NCI-H2196 treated with DMSO at 0.1 percent for 48 hours (cell line): ENCODE data around the gene INTS11.

ENCODE experiments used
- DNase-seq: peaks from one replicate; lab custom pipeline; 2025; ENCODE audit not compliant: unreplicated experiment; lab: John Stamatoyannopoulos, UW

The INTS11 gene

GRCh38 chr1:1345384-1345783 lies 20.9 kb upstream of the INTS11 start:
- DNase-seq, result no peak

GRCh38 chr1:1344655-1345361 lies 20.3 kb upstream of the INTS11 start:
- no peak for DNase-seq

DNA sequence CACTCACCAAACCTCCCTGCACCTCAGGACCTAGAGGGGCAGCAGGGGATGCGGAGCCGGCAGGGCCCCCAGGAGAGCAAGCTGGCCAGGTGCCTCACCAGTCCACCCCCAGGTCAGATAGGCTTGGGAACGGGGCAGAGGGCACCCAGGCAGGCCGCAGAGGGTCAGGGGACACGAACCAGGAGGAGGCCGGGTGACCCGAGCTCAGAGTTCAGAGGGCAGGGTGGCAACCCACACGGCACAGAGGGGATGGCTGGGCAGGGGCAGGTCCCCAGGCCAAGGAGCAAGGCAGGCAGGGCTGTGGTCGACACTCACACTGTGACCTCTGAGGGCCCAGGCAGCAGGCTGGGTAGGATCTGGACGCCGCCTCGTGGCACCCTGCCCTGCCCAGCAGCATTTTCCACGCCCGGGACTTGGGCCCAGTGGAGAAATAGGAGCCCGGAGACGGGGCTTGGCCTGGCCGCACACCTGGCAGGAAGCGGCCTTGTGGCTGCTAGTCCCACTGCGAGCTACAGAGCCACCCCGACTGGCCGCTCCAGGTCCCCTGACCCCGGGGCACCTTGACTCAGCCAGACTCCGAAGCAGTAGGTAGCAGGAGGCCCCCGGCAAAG lies 19.5 kb upstream of the INTS11 start:
- no peak for DNase-seq

- DNase-seq, result no peak
Observed at GRCh38 chr1:1342584-1343115, 18.2 kb upstream of the INTS11 start.

DNA sequence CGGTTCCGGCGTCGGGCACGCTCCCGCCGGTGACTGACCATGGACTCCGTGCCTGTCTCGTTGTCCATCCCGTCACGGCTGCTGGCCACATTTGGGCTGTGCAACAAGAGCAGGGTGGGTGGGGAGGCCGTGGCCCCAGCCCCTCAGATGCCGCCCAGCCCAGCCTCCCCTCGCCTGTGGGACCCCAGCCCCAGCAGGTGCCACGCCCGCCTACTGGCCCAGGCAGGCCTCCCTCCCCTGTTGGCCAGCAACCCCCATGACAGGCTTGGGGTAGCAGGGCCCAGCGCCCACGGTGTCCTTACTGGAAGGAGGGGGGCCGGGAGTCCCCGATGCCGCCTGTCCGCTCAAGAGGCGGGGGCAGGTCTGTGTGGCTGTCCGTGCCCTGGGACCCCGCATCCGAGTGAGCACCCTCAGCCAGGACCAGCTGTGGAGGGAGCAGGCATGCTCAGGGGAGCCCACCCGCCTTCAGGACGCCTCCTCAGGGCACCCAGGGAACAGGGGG lies 17.7 kb upstream of the INTS11 start:
- DNase-seq, result no peak

DNA sequence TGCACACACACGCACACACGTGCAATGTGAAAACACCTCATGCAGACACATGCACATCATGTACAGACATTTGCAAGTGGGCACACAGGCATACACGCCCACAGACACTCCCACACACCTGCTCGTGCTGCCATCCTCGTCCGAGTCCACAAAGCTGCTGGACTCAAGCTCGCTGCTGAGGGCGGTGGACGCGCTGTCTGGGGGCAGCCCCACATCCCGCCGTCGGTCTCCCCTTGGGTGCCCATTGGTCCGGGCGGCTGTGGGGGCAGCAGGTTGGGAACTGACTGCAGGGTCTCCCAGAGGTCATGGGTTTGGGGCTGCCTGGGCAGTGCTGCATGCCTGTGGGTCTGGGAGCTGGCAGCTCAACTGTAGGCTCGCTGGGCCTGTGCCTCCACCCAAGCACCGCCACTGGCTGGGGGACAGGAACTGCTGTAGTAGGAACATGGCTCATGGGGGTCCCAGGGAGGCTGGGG lies 17.1 kb upstream of the INTS11 start:
- no peak for DNase-seq

- DNase-seq, result no peak
Observed at GRCh38 chr1:1340791-1341548, 16.5 kb upstream of the INTS11 start.

DNA sequence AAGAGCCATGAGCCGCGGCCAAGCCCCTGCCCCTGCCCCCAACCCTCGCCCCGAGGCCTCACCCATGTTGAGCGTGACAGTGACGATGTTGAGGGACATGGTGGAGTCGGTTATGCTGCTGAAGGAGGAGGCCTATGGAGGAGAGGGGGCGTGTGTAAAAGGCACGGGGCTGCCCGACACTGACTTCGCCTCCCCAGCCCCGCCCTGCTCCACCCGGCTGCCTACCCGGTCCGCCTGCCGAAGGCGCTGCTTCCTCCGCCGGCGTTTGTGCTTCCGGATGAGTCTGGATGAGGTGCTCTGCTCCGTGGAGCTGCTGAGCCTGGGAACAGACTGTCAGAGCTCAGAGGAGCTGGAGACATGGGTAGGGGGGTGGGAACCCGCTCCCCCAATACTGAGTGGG lies 15.7 kb upstream of the INTS11 start:
- DNase-seq, result no peak

DNA sequence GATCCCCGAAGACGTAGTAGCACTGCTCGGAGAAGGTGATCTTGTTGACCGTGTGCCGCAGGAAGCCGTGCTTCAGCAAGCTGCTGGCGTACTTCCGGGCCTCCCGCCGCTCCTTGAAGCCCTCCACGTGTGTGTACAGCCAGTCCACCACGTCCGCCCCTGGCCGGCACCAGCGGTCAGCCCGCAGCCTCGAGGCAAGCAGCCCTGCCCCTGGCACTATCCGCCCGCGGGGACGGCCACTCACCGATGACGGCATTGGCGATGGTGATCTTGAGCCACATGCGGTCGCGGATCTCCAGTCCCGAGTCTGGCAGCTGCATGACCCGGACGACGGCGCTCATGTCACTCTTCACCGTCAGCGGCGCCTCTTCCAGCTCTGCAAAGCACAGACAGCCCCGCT lies 13.8 kb upstream of the INTS11 start:
- DNase-seq, result no peak

GRCh38 chr1:1337793-1338147 lies 13.3 kb upstream of the INTS11 start:
- DNase-seq, result no peak

- no peak for DNase-seq
Observed at GRCh38 chr1:1336931-1337792, 12.7 kb upstream of the INTS11 start.

DNA sequence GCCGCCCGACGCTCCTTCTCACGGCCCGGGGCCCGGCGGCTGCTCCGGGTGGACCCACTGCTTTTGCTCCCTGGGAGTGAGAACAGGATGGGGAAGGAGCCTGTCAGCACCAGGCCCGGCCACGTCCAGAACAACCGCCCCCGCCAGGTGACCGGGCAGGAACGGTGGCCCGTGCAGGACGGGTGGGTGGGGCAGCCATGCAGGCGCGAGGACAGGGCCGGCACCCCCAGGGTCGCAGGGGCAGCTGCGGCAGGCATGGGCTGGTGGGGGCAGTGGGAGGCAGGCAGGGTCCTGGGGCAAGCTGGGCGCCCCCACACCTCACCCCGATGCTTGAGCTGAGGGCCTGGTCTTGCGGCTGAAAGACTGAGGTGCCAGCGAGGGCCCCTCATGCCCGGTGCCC lies 12.0 kb upstream of the INTS11 start:
- no peak for DNase-seq

DNA sequence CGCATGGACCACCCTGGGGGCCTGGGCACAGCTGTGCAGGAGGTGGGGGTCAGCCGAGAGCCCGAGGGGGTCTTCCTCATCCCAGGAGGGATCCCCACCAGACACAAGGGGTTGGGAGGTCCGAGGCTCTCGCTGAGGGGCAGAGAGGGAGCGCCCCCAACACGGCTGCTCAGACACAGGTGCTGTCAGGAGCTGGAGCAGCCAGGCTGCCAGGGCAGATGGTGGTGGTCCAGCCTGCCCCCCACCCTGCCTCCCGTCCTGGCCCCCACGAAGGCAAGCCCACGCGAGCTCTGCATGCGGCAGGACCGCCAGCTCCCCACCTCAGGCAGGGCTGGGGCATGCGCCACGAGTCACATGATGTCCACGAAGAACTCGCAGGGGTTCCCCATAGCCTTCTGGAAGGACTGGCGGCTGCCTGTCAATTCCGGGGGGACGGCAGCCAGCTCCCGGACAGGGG lies 11.4 kb upstream of the INTS11 start:
- DNase-seq, result no peak

- DNase-seq, result no peak
Observed at GRCh38 chr1:1335283-1335682, 10.8 kb upstream of the INTS11 start.

GRCh38 chr1:1334835-1335234 lies 10.4 kb upstream of the INTS11 start:
- DNase-seq, result no peak

- DNase-seq, result no peak
Observed at GRCh38 chr1:1333551-1334241, 9.2 kb upstream of the INTS11 start.

GRCh38 chr1:1332774-1333480 lies 8.5 kb upstream of the INTS11 start:
- no peak for DNase-seq

GRCh38 chr1:1332031-1332755 lies 7.7 kb upstream of the INTS11 start:
- no peak for DNase-seq
